Subcutaneous abdominal adipose tissue (tissue), 5 donors: ENCODE data around the gene TTC39B.

Experiments
- H3K27ac ChIP-seq: one replicate; pipeline ENCODE4 v1.7.0; 2013; ENCODE audit warnings: low read depth, mild to moderate bottlenecking, inconsistent platforms, low read length, moderate library complexity
- H3K27me3 ChIP-seq, 5 donors: one replicate each; pipeline ENCODE4 v1.7.0; 2013; ENCODE audit warnings: low read length in 5 of 5, inconsistent platforms in 1 of 5; ENCODE audit not compliant: control insufficient read depth in 5 of 5, insufficient read depth in 4 of 5
- H3K36me3 ChIP-seq, 5 donors: one replicate each; pipeline ENCODE4 v1.7.0; 2013; ENCODE audit warnings: low read length in 5 of 5; ENCODE audit not compliant: control insufficient read depth in 5 of 5, insufficient read depth in 5 of 5
- H3K4me1 ChIP-seq, 5 donors: one replicate each; pipeline ENCODE4 v1.7.0; 2013; ENCODE audit warnings: low read length in 5 of 5, mild to moderate bottlenecking in 3 of 5, moderate library complexity in 1 of 5; ENCODE audit not compliant: control insufficient read depth in 5 of 5, insufficient read depth in 5 of 5
- H3K4me3 ChIP-seq, 5 donors: one replicate each; pipeline ENCODE4 v1.7.0; 2013; ENCODE audit warnings: low read length in 5 of 5, low read depth in 1 of 5
- H3K9ac ChIP-seq, 5 donors: one replicate each; pipeline ENCODE4 v1.7.0; 2013; ENCODE audit warnings: low read length in 5 of 5, mild to moderate bottlenecking in 4 of 5, moderate library complexity in 3 of 5
- H3K9me3 ChIP-seq, 5 donors: one replicate each; pipeline ENCODE4 v1.7.0; 2013; ENCODE audit warnings: low read length in 5 of 5; ENCODE audit not compliant: control insufficient read depth in 5 of 5
- donor health status: healthy.
- donor health status: healthy.
- donor health status: healthy.
- donor health status: healthy.
- donor health status: healthy.

TTC39B gene

DNA sequence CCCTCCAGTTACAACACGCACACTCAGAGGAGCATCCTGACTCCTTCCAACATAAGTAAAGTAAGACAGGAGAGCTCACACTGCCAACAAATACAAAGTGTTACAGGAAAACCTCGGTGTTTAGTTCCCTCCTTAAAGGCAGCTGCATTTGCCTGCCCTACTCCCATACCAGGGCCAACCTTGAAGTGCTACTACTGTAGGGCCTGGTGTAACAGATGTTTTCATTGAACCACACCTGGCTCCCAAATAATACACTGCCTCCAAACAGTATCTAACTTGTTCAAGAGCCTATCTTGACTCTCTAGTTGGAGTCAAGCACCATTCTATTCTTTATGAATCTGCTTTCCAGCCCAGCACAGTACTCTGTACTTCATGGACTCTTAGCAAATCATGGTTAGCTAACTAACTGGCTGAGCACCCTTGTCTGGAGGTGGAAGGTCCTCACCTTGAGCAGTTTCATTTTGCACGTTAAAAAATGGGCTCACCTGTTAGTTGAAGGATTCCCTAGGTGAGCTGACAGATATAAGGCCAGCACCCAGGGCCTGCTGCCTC, 34.6 kb downstream of the TTC39B start:
- no peak overlapping the region for H3K4me3 ChIP-seq
- H3K27me3 ChIP-seq, result no peaks in the 10 kb centered on the region
- H3K36me3 ChIP-seq, result no peaks in the 10 kb centered on the region
- no peaks in the 10 kb centered on the region for H3K9me3 ChIP-seq
- no peak overlapping the region for H3K27ac ChIP-seq
- peaks cover 0 to 1% (median 0%) of the 10 kb centered on the region in 5 donors for H3K4me1 ChIP-seq
- no peak overlapping the region for H3K9ac ChIP-seq

- Histone ChIP-seq H3K27ac (no peak overlapping the region), H3K4me3 (no peak overlapping the region), H3K4me1 (no peaks in the 10 kb centered on the region), H3K27me3 (no peaks in the 10 kb centered on the region), H3K9ac (no peak overlapping the region), H3K36me3 (no peaks in the 10 kb centered on the region), H3K9me3 (no peaks in the 10 kb centered on the region)
Measured at GRCh38 chr9:15271403-15271802, 35.6 kb downstream of the TTC39B start.

DNA sequence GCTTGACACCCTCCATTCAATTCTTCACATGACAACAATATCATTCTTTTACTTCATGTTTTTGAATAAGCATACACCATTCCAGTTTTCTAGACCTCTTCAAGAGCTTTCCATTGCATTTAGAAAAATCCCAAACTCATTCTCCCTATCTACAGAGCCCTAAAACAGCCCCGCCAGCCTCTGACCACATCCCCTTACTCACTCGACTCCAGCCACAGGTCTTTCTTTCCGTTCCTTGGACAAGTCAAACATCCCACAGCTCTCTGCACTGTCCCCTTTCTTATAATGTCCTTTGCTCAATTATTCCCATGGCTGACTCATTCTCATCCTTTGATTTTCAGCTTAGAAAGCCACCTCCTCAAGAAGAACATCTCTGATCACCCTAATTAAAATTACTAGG, 38.2 kb downstream of the TTC39B start:
- no peaks in the 10 kb centered on the region for H3K9me3 ChIP-seq
- no peaks in the 10 kb centered on the region for H3K36me3 ChIP-seq
- no peak overlapping the region for H3K9ac ChIP-seq
- no peak overlapping the region for H3K27ac ChIP-seq
- no peaks in the 10 kb centered on the region for H3K4me1 ChIP-seq
- H3K27me3 ChIP-seq, result no peaks in the 10 kb centered on the region
- H3K4me3 ChIP-seq, result no peak overlapping the region

DNA sequence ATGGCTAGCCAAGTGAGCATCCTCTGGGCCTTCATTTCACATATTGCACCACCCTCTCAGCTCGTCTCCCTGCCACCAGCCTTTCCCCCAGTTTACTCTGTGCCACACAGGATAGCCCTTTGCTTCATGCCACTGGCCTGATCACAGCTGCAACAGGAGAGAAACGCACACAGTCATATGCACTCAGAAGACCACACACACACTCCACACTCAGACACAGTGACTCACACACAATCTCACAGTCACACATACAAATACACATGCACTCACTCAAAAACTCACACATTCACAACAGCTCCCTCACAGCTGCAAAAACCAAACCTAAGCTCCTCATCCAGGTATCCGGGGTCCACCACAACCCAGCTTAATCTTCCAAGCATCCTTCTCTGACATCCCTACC, 38.7 kb downstream of the TTC39B start:
- no peak overlapping the region for H3K9ac ChIP-seq
- no peaks in the 10 kb centered on the region for H3K4me1 ChIP-seq
- no peak overlapping the region for H3K27ac ChIP-seq
- H3K4me3 ChIP-seq, result no peak overlapping the region
- H3K27me3 ChIP-seq, result no peaks in the 10 kb centered on the region
- H3K36me3 ChIP-seq, result no peaks in the 10 kb centered on the region
- H3K9me3 ChIP-seq, result no peaks in the 10 kb centered on the region

DNA sequence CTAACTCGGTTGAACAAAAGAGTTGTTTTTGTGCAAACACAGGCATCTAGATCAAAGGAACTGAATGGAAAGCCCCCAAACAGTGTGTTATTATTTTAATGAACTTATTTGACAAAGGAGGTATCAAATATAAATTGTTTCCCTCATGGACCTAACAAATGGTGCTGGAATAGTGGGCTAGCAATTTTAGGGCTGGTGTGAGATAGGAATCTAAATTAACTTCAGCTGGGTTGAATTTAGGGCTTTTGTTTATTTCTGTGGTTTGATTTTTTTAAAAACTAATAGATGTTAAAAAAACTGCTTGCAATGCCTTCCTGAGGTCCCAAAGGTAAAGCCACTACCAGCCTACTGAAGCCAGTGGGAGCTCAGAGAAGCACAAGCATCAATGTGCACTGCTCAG, 42.1 kb downstream of the TTC39B start:
- H3K36me3 ChIP-seq, result no peaks in the 10 kb centered on the region
- no peak overlapping the region for H3K9ac ChIP-seq
- no peaks in the 10 kb centered on the region for H3K9me3 ChIP-seq
- no peaks in the 10 kb centered on the region for H3K27me3 ChIP-seq
- no peaks in the 10 kb centered on the region for H3K4me1 ChIP-seq
- H3K4me3 ChIP-seq, result no peak overlapping the region
- H3K27ac ChIP-seq, result no peak overlapping the region

- Histone ChIP-seq H3K36me3 (no peaks in the 10 kb centered on the region), H3K27me3 (no peaks in the 10 kb centered on the region), H3K4me1 (no peaks in the 10 kb centered on the region), H3K9me3 (no peaks in the 10 kb centered on the region), H3K9ac (no peak overlapping the region), H3K4me3 (no peak overlapping the region), H3K27ac (no peak overlapping the region)
Measured at GRCh38 chr9:15262581-15262980, 44.4 kb downstream of the TTC39B start.

- H3K36me3 ChIP-seq, result no peaks in the 10 kb centered on the region
- H3K4me3 ChIP-seq, result no peak overlapping the region
- no peaks in the 10 kb centered on the region for H3K9me3 ChIP-seq
- no peak overlapping the region for H3K27ac ChIP-seq
- no peaks in the 10 kb centered on the region for H3K4me1 ChIP-seq
- H3K27me3 ChIP-seq, result no peaks in the 10 kb centered on the region
- no peak overlapping the region for H3K9ac ChIP-seq
Measured at GRCh38 chr9:15256426-15256825, 50.6 kb downstream of the TTC39B start.

DNA sequence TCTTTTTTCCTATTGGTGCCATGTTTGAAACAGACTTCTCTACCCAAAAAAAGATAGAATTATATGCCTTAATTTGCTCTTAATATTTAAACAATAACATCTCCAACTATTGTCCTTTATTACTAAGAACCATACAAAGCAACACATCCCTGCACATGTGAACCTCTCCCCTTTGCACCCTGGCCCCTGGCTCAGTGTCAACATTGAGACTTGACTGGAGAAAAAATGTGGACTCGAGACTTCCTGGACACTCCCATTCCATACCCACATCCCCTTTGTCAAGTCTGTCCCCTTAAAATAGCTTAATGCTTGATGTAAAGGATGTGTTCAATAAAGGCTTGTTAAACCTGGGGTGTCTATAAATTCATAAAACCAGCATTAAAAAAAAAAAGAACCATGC, 53.2 kb downstream of the TTC39B start:
- Histone ChIP-seq H3K9ac (no peak overlapping the region), H3K36me3 (no peaks in the 10 kb centered on the region), H3K4me1 (no peaks in the 10 kb centered on the region), H3K27ac (no peak overlapping the region), H3K27me3 (no peaks in the 10 kb centered on the region), H3K4me3 (no peak overlapping the region), H3K9me3 (no peaks in the 10 kb centered on the region)

GRCh38 chr9:15253197-15253596, 53.8 kb downstream of the TTC39B start:
- Histone ChIP-seq H3K9me3 (no peaks in the 10 kb centered on the region), H3K27me3 (no peaks in the 10 kb centered on the region), H3K4me3 (no peak overlapping the region), H3K4me1 (no peaks in the 10 kb centered on the region), H3K27ac (no peak overlapping the region), H3K9ac (no peak overlapping the region), H3K36me3 (no peaks in the 10 kb centered on the region)

- Histone ChIP-seq H3K4me3 (no peak overlapping the region), H3K36me3 (no peaks in the 10 kb centered on the region), H3K27ac (no peak overlapping the region), H3K4me1 (no peaks in the 10 kb centered on the region), H3K9me3 (no peaks in the 10 kb centered on the region), H3K27me3 (no peaks in the 10 kb centered on the region), H3K9ac (no peak overlapping the region)
Measured at GRCh38 chr9:15249981-15250380, 57.0 kb downstream of the TTC39B start.
